Airway epithelial cell (primary cell): ENCODE results near the gene PDXK. TPM values are rescaled to one million over a fixed set of nuclear protein-coding genes. Genes with fewer than 3 reads are reported as not detected.

Experiments
- total RNA-seq: library from RNA; depleted of rRNA; stranded (reverse); fragments of >200 nt; gene quantifications from 2 replicates; pipeline ENCODE4 v1.2.3, GENCODE V29; 2015

Gene PDXK
- total RNA-seq = 137 and 146 TPM in 2 replicates

DNA sequence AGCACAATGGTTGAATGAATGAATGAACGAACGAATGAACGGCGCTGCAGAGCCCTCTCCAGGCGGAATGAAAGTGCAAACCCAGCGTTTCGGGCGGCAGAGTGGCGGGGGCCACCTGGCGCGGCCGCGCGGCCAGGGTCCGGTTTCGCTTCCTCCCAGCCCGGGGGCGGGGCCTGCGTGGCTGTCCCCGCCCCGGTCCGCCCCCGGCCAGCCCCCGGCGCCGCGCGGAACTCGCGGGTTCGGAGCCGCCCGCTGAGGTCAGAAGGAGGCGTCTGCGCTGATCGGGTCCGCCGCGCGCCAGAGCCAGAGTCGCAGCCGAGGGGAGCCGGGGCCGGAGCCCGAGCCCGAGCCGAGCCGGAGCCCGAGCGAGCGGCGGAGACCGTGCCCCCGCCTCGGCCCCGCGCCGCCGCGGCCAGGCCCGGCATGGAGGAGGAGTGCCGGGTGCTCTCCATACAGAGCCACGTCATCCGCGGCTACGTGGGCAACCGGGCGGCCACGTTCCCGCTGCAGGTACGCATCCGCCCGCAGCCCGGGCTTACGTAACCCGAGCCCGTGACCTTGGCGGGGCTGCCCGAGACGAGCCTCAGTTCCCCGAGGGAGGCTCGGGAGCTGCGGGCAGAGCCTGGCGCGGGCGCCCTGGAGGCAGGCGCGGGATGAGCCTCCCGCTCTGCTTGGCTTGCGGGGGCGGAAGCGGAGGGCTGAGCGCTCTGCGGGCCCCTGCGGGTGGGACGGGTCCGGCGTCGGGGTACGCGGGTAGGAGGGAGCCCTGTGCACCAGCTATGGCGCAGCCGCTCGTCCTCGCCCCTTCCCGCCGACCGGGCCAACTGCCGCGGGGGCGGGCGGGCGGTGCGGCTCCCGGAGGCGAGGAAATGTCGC is at the start of gene PDXK:
Gene PDXK, plus strand, starts transcription at position 258 of the 876 bp plus-strand sequence. Its CDS starts 166 bp downstream, at position 424.

DNA sequence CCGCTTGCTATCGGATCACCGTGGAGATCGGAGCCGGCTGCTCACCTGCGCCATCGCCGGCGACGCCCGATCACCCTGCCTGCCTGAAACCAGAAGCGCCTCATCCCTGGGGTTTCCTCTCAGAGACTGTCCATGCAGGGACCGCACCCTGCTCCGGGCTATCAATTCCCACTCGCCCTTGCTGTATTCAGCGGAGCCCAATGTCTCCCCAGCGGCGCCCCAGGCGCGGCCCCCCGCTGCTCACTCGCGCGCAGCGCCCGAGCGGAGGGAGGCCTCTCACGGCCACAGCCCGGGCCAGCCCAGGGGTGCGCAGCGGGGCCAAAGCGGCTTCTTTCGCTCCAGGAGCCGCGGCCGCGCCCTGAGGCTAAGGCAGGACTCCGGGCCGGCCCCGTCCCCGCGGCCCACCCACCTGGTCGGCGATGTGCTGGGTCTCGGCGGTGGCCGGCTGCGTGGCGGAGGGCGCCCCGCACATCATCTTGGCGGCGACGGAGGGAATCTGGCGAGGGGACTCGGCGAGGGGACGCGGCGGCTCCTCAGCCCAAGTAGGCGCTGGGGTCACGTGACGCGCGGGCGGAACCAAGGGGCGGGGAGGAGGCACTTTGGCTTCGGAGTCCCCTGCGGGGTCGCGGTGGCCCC is 57.0 kb downstream of the PDXK start, which contains the start of gene CSTB:
Gene CSTB, minus strand, starts transcription at position 514 of the 636 bp plus-strand sequence. Its CDS starts 39 bp downstream, at position 475.

DNA sequence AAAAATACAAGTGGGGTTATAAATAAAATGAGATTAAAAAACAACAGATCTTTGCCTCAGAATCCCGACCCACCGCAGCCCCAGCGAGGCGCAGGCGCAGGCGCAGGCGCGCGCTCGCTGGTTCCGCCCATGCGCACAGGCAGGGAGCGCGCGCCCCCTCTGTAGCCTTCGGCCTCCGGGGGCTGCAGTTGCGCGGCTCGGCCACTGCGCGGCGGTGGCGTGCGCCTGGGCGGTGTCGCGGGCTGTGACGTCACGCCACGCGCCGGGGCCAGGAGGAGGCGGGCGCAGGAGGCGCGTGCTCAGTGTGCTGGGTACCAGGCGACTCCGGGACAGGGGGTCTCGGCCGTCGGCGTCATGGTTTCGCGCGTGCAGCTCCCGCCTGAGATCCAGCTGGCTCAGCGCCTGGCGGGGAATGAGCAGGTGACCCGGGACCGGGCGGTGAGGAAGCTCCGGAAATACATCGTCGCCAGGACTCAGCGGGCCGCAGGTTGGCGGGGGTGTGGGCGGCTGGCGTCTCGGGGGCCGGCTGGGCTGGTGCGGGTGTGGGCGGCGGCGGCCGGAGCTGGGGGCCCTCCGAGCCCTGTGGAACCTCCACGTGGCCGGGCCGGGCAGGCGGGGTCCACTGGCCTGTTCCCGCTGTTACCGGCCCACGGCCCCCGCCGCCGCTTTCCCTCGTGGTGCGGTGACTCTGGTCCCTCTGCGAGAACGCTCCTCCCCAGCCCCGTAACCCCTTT is 70.5 kb downstream of the PDXK start, which contains the start of gene RRP1:
Gene RRP1, plus strand, starts transcription at position 302 of the 734 bp plus-strand sequence. Its CDS starts 53 bp downstream, at position 355.

Other genes with a start within 250 kb of the PDXK start
- gene HSF2BP, start 59.6 kb upstream of the PDXK start, total RNA-seq = 5.5 and 10.6 TPM in 2 replicates
- 36.6 and 42.0 TPM in 2 replicates for gene RRP1B, start 59.6 kb upstream of the PDXK start, total RNA-seq
- 84.7 and 165 TPM in 2 replicates for gene CSTB, start 57.2 kb downstream of the PDXK start, total RNA-seq
- 35.9 and 38.3 TPM in 2 replicates for gene RRP1, start 70.4 kb downstream of the PDXK start, total RNA-seq
- 30.1 and 44.2 TPM in 2 replicates for gene AGPAT3, start 146.1 kb downstream of the PDXK start, total RNA-seq